ENCODE measurements around the gene XIRP1.
"Not testable (repeated sequence)": the region's sequence is repeated elsewhere in the genome, so short reads cannot be mapped to it uniquely, and the experiment has no call there.

Gene XIRP1

DNA sequence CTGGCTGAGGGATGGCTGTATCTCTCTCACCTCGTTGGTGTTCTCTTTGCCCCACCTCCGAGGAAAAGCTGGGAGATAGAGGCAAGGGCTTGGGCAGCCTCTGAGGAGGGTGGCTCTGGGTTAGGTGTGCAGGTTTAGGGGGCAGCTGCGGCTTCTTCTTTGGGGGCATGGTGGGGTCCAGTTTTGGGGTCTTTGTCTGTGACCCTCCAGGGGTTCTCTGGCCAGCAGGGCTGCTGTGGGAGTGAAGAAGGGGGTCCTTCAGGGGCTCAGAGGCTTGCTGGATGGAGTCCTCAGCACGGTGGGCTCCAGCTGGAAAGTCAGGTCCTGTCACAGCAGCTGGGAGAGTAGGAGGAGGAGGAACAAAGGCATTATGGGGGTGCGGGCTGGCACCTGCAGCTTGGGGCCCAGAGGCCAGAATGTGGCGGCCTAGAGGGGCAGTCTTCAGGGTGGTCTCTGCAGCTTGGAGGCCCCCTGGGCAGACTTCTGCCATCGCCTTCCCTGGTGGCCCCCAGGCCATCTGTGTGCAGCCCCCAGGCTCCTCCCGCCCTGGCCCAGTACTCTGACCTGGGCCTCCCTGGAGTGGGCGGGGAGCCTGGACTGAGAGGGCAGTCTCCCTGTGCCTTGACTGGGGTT lies 7.0 kb downstream of the XIRP1 start:
- DNase-seq (ENCODE audit: low read depth): no peak

- no peak for DNase-seq (ENCODE audit: low read depth)
Measured at GRCh38 chr3:39184968-39185285, 7.5 kb downstream of the XIRP1 start.

- no peak for DNase-seq (ENCODE audit: low read depth)
Measured at GRCh38 chr3:39184081-39184967, 8.1 kb downstream of the XIRP1 start.

- no peak for DNase-seq (ENCODE audit: low read depth)
Measured at GRCh38 chr3:39183211-39184080, 8.9 kb downstream of the XIRP1 start.

DNA sequence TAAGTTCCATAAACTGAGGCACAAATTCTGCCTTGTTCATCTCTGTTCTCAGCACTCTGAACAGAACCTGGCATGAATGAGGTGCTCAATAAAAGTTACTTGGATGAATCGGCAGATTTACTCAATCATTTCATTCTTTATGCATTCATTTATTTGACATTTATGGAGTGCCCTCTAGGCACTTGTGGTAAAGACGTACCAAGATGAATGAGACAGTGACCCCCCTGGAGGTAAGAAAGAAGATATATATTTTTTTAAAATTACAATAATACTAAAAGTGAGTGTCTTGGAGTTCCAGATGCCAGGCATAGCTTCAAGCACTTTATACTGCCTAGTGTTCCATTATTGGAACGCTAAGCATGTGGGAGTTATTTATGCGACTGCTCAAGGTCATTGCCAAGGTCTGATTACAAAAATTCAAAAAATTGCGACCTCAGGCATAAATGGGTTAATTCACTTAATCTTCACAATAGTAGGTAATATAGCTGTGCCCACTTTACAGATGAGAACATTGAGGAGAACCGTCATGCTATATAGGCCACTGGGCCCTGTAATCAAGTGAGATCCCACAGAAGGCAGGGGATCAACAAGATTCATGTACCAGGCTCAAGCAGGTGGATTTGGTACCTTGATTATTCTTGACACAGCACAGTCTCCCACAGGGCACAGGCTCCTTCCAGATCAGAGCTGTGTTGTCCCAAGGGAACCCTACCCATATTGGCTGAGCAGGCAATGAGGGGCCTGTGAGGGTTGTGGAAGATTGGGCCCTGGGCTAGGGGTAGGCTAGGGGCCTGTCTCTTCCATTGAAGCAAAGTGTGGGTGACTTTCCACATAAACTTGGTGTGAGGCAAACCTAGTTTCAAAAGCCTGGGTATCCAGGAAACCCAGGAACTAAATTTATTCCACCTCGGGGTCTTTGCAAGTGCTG lies 10.7 kb downstream of the XIRP1 start:
- no peak for DNase-seq (ENCODE audit: low read depth)

- peak; percentile 75 for DNase-seq (ENCODE audit: low read depth)
Measured at GRCh38 chr3:39180546-39181346, 11.6 kb downstream of the XIRP1 start.

GRCh38 chr3:39180183-39180545 lies 12.2 kb downstream of the XIRP1 start:
- DNase-seq (ENCODE audit: low read depth): no peak

DNA sequence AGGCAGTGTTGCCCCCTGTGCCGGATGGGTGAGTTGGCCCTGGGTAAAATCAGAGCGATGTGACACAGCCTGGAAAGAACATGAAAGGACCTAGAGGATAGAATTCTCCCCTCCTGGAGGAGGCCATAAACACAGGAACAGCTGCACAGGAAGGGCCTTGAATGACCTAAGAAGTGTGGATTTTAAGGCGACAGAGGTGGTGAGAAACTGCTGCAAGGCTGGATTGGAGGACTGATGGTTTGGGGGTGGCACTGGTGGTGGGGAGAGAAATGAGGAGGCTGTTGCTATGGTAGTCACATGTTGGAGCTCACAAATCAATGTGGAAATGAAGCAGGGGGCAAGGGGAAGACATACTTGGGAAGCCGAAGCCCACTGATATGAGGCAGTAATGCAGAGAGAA lies 13.8 kb downstream of the XIRP1 start:
- no peak for DNase-seq (ENCODE audit: low read depth)

DNA sequence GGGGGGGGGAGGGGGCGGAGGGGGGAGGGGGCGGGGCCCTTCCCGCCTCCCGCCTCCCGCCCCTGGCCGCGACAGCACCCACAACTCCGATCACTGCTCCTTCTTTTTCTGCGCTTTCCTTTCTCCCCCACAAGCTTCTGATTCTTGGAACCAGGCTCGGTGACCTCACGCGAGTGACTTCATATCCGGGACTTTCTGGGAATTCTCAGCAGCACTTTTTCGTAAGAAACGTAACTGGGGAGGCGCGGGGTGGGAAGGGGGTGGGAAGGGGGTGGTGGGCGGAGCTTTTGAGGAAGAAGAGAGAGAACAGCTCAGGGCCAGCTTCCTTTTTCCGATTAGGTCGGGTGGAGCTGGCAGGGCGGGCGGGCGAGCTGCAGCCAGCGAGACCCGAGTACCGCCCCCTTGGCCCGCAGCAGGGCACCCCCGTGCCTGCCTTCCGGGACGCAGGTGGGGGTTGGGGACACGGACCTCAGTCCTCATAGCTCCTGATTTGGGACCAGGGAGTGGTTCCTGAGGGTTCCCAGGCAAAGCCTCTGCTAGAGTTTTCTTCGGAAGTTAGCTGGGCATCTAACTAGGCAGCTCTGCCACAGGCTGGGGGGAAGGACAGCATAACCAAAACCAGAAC lies 14.6 kb downstream of the XIRP1 start:
- peak; percentile 69 for DNase-seq (ENCODE audit: low read depth)

- no peak for DNase-seq (ENCODE audit: low read depth)
Measured at GRCh38 chr3:39176025-39176714, 16.2 kb downstream of the XIRP1 start.

GRCh38 chr3:39173318-39174125 lies 18.9 kb downstream of the XIRP1 start:
- no peak for DNase-seq (ENCODE audit: low read depth)

- no peak for DNase-seq (ENCODE audit: low read depth)
Measured at GRCh38 chr3:39171860-39172259, 20.5 kb downstream of the XIRP1 start.

- DNase-seq (ENCODE audit: low read depth): not testable (repeated sequence)
Measured at GRCh38 chr3:39170877-39171276, 21.5 kb downstream of the XIRP1 start.

DNA sequence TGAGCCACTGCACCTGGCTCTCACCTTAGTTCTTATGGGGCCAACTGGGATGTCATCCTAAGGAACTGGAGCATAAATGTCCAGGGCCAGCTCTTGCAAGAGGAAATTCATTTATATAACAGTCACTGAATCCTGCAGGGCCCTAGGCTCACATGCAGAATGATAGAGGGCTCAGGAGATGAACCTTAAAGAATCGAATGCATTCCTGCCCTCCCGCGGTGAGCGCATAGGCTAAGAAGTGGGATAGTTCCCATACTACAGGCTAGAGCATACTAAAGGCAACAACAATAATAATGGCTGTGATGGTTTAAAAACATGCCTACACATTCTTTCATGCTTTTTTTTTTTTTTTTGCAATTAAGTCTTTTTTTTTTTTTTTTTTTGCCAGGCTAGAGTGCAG lies 21.9 kb downstream of the XIRP1 start:
- DNase-seq (ENCODE audit: low read depth): no peak

DNA sequence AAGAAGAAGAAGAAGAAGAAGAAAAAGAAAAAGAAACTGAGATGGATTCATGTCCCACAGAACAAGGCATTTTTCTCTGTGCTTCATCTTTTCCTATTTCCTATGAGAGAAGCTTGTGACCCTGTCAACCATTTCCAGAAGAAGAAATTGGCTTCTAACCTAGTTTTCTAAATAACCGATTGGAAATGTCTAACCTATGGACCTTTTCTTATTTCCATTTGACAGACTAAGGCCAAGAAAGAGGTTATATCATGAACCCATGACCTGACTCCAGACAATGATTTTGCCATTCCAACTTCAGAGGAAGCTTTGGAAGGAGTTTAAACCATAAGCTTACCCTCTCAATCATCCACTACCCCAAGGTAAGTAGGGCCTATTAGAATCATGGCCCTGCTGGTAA lies 22.7 kb downstream of the XIRP1 start:
- no peak for DNase-seq (ENCODE audit: low read depth)

DNA sequence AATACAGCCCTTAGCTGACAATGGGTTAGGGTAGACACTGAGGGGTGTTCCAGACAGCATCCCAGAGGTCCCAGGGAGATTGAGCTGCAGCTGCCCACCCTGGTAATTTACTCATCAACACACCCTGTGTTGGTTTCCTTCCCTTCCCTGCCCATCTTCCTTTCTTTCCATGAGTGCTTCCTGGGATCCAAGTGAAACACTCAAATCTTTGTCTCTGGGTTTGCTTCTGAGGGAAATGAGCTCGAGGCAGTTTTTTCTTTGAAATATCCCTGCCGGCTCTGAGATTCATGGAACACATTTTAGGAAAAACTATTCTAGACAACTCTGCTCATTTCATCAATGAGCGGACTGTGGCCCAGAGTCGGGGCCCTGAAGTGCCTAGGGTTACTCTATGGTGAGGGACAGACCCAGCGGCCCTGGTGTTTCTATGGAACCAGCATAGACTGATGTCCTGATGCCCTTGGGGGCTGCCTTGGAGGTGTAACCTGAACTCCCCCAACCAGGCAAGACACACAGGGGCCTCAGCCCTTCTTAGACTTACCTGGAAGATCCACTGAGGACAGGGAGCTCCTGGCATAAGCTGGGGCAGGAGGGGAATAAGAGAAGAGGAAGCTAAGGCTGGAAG lies 24.1 kb downstream of the XIRP1 start:
- DNase-seq (ENCODE audit: low read depth): no peak

DNA sequence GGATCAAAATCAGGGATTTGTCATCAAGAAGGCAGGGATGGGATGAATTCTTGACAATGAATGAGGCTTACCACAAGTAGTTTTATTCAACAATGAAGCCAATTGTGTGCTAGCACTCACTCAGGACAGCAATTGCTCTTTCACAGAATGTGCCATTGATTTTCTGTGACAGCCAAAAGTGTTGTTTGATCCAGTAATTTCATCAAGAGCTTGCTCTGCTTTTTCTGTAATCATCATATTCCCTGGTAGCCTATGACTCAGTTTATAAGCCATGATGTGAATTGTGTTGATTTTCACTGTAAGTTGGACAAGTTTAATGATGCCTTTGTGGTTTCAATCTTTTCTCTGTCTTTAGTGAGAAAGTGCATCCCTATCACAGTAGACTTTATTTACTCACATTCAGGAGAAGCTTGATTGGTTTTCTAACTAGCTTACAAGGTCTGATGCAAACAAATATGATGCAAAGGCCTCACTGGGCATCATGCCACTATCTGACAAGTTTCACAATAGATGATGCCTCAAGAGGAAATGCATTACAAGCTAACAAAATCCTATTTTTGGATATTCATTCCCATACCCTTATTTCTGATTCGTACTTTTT lies 25.4 kb downstream of the XIRP1 start:
- DNase-seq (ENCODE audit: low read depth): no peak

DNA sequence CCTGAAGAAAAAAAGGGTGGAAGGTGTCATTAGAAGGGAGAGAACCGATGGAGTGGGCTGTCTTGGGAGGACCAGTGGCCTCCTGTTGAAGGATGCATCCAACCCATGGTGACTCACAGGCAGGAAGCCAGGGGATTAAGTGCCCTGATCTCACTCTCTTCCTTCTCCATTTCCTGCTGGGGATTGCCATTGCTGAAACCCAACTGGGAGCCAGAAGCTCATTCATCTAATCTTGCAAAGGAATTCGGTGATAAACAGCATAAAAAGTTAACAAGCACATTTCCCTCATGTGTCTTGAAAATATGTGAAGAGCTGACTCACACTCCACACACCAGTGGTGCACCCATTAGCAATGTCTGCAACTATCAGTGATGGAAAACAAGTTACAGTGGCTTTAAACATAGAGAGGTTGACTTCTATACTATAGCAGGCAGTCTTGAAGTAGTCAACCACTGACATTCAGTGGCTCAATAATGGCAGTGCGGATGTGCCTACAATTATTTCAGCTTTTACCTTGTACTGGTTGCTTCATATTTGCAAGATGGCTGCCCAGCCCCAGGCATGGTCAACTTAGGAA lies 26.2 kb downstream of the XIRP1 start:
- no peak for DNase-seq (ENCODE audit: low read depth)

All from stimulated activated CD8-positive, alpha-beta memory T cell treated with anti-CD3 and anti-CD28 coated beads, Interleukin-15, amount 100 ng/mL, for 1 hour (primary cell).